NCI-H82 treated with DMSO at 0.1 percent for 48 hours (cell line): ENCODE measurements around the gene FAM53A.
A peak's percentile ranks its signal among the peaks of the same experiment; 100 is the strongest.
"Not testable (repeated sequence)": the region's sequence is repeated elsewhere in the genome, so short reads cannot be mapped to it uniquely, and the experiment has no call there.

Experiments used
- DNase-seq: peaks from one replicate; lab custom pipeline; 2025; ENCODE audit not compliant: unreplicated experiment; lab: John Stamatoyannopoulos, UW

Gene FAM53A

GRCh38 chr4:1640716-1641503, 43.2 kb downstream of the FAM53A start:
- DNase-seq: not testable (repeated sequence)

GRCh38 chr4:1640190-1640589, 43.9 kb downstream of the FAM53A start:
- DNase-seq: no peak

- DNase-seq: no peak
Measured at GRCh38 chr4:1639299-1639868, 44.7 kb downstream of the FAM53A start.

- DNase-seq: no peak
Measured at GRCh38 chr4:1638873-1639272, 45.2 kb downstream of the FAM53A start.

- DNase-seq: no peak
Measured at GRCh38 chr4:1638272-1638598, 45.9 kb downstream of the FAM53A start.

- no peak for DNase-seq
Measured at GRCh38 chr4:1637580-1638271, 46.4 kb downstream of the FAM53A start.

GRCh38 chr4:1636490-1637211, 47.5 kb downstream of the FAM53A start:
- DNase-seq: no peak

GRCh38 chr4:1635464-1635863, 48.6 kb downstream of the FAM53A start:
- DNase-seq: no peak

GRCh38 chr4:1633993-1634392, 50.1 kb downstream of the FAM53A start:
- no peak for DNase-seq

GRCh38 chr4:1632109-1633104, 51.7 kb downstream of the FAM53A start:
- no peak for DNase-seq

- DNase-seq: no peak
Measured at GRCh38 chr4:1631136-1631535, 53.0 kb downstream of the FAM53A start.

- DNase-seq: no peak
Measured at GRCh38 chr4:1630266-1630665, 53.8 kb downstream of the FAM53A start.

GRCh38 chr4:1629699-1630083, 54.4 kb downstream of the FAM53A start:
- no peak for DNase-seq

GRCh38 chr4:1628892-1629698, 55.0 kb downstream of the FAM53A start:
- DNase-seq: peak; percentile 0

GRCh38 chr4:1627417-1628313, 56.4 kb downstream of the FAM53A start:
- no peak for DNase-seq

- DNase-seq: no peak
Measured at GRCh38 chr4:1626941-1627340, 57.2 kb downstream of the FAM53A start.

GRCh38 chr4:1626151-1626550, 58.0 kb downstream of the FAM53A start:
- no peak for DNase-seq

- DNase-seq: no peak
Measured at GRCh38 chr4:1625600-1626138, 58.4 kb downstream of the FAM53A start.
